T-helper 2 cell treated with Interferon-gamma antibody and Interleukin-4, amounts not matched to agents 100 ng/mL and 5 ng/mL, for 36 hours (primary cell): ENCODE measurements around the gene MAEA. TPM values are rescaled to one million over a fixed set of nuclear protein-coding genes. Genes with fewer than 3 reads are reported as not detected.

Experiments
- total RNA-seq: library from RNA; stranded (reverse); gene quantifications from 2 replicates; pipeline ENCODE4 v1.2.3, GENCODE V29; 2022

MAEA gene
- total RNA-seq, 1 donor from 2014 or later = 62.9 TPM

Other genes starting within 250 kb of the MAEA start
- 0.68 and 1.2 TPM in 2 replicates for gene RNF212, start 176.3 kb upstream of the MAEA start, total RNA-seq
- gene SPON2, start 117.3 kb upstream of the MAEA start, total RNA-seq = 25.9 and 32.4 TPM in 2 replicates
- gene CTBP1, start 40.8 kb upstream of the MAEA start, total RNA-seq = 227 and 238 TPM in 2 replicates
- gene UVSSA, start 57.3 kb downstream of the MAEA start, total RNA-seq = 20.3 and 21.9 TPM in 2 replicates
- not detected in 2 replicates for gene NKX1-1, start 116.6 kb downstream of the MAEA start, total RNA-seq